ENCODE measurements around the gene SACM1L. TPM values are rescaled to one million over a fixed set of nuclear protein-coding genes. Genes with fewer than 3 reads are reported as not detected.
A peak's percentile ranks its signal among the peaks of the same experiment; 100 is the strongest.
"Not testable (repeated sequence)": the region's sequence is repeated elsewhere in the genome, so short reads cannot be mapped to it uniquely, and the experiment has no call there.

The SACM1L gene
- total RNA-seq, 1 experiment from 2014 or later, result 25.2 TPM

- no peak for DNase-seq (ENCODE audit: low read depth in 1 of 2, low spot score in 2 of 2)
- H3K9me3 ChIP-seq (replicated peaks), result no peaks in the 10 kb centered on the region
- no peaks in the 10 kb centered on the region for H3K27me3 ChIP-seq (replicated peaks)
- H3K4me3 ChIP-seq, result no peak overlapping the region
- H3K36me3 ChIP-seq, result peaks cover 25% of the 10 kb centered on the region
- H3K27ac ChIP-seq, result no peak overlapping the region
- H3K4me1 ChIP-seq (replicated peaks), result no peaks in the 10 kb centered on the region
Observed at GRCh38 chr3:45746777-45747622, 57.8 kb downstream of the SACM1L start.

GRCh38 chr3:45748068-45748467 is 58.9 kb downstream of the SACM1L start:
- Histone ChIP-seq H3K4me3 (no peak overlapping the region), H3K4me1 (replicated peaks) (no peaks in the 10 kb centered on the region), H3K36me3 (peaks cover 22% of the 10 kb centered on the region), H3K27me3 (replicated peaks) (no peaks in the 10 kb centered on the region), H3K27ac (no peak overlapping the region), H3K9me3 (replicated peaks) (no peaks in the 10 kb centered on the region)
- DNase-seq (ENCODE audit: low read depth in 1 of 2, low spot score in 2 of 2), result no peak

- peaks cover 13% of the 10 kb centered on the region for H3K36me3 ChIP-seq
- H3K4me1 ChIP-seq (replicated peaks); H3K27ac ChIP-seq; DNase-seq (ENCODE audit: low read depth in 1 of 2, low spot score in 2 of 2); H3K27me3 ChIP-seq (replicated peaks); H3K4me3 ChIP-seq; H3K9me3 ChIP-seq (replicated peaks): not testable (repeated sequence)
Observed at GRCh38 chr3:45749036-45749600, 59.9 kb downstream of the SACM1L start.

- peaks cover 8% of the 10 kb centered on the region for H3K36me3 ChIP-seq
- H3K4me1 ChIP-seq (replicated peaks), result no peaks in the 10 kb centered on the region
- no peak overlapping the region for H3K4me3 ChIP-seq
- DNase-seq (ENCODE audit: low read depth in 1 of 2, low spot score in 2 of 2), result no peak
- no peaks in the 10 kb centered on the region for H3K9me3 ChIP-seq (replicated peaks)
- H3K27ac ChIP-seq, result no peak overlapping the region
- no peaks in the 10 kb centered on the region for H3K27me3 ChIP-seq (replicated peaks)
Observed at GRCh38 chr3:45749880-45750279, 60.7 kb downstream of the SACM1L start.

GRCh38 chr3:45751537-45752242 is 62.5 kb downstream of the SACM1L start:
- Histone ChIP-seq H3K36me3 (peaks cover 3% of the 10 kb centered on the region; the same call in 1 of the 2 replicates), H3K4me1 (replicated peaks) (no peaks in the 10 kb centered on the region), H3K27ac (no peak overlapping the region), H3K9me3 (replicated peaks) (no peaks in the 10 kb centered on the region), H3K27me3 (replicated peaks) (no peaks in the 10 kb centered on the region), H3K4me3 (no peak overlapping the region)
- no peak for DNase-seq (ENCODE audit: low read depth in 1 of 2, low spot score in 2 of 2)

GRCh38 chr3:45753095-45753494 is 63.9 kb downstream of the SACM1L start:
- no peak for DNase-seq (ENCODE audit: low read depth in 1 of 2, low spot score in 2 of 2)
- no peaks in the 10 kb centered on the region for H3K9me3 ChIP-seq (replicated peaks)
- H3K27me3 ChIP-seq (replicated peaks), result no peaks in the 10 kb centered on the region
- H3K4me1 ChIP-seq (replicated peaks), result no peaks in the 10 kb centered on the region
- no peaks in the 10 kb centered on the region for H3K36me3 ChIP-seq
- no peak overlapping the region for H3K4me3 ChIP-seq
- no peak overlapping the region for H3K27ac ChIP-seq

GRCh38 chr3:45754461-45754860 is 65.3 kb downstream of the SACM1L start:
- Histone ChIP-seq H3K27ac (no peak overlapping the region), H3K27me3 (replicated peaks) (no peaks in the 10 kb centered on the region), H3K4me3 (no peak overlapping the region), H3K36me3 (no peaks in the 10 kb centered on the region), H3K4me1 (replicated peaks) (no peaks in the 10 kb centered on the region), H3K9me3 (replicated peaks) (no peaks in the 10 kb centered on the region)
- no peak for DNase-seq (ENCODE audit: low read depth in 1 of 2, low spot score in 2 of 2)

- Histone ChIP-seq H3K9me3 (replicated peaks) (no peaks in the 10 kb centered on the region), H3K27me3 (replicated peaks) (no peaks in the 10 kb centered on the region), H3K36me3 (no peaks in the 10 kb centered on the region), H3K4me3 (no peak overlapping the region), H3K27ac (no peak overlapping the region), H3K4me1 (replicated peaks) (no peaks in the 10 kb centered on the region)
- no peak for DNase-seq (ENCODE audit: low read depth in 1 of 2, low spot score in 2 of 2)
Observed at GRCh38 chr3:45756055-45756454, 66.9 kb downstream of the SACM1L start.

GRCh38 chr3:45757141-45757540 is 67.9 kb downstream of the SACM1L start:
- not testable (repeated sequence) for H3K4me3 ChIP-seq; H3K36me3 ChIP-seq; H3K27ac ChIP-seq; H3K4me1 ChIP-seq (replicated peaks); DNase-seq (ENCODE audit: low read depth in 1 of 2, low spot score in 2 of 2); H3K9me3 ChIP-seq (replicated peaks); H3K27me3 ChIP-seq (replicated peaks)

- H3K27me3 ChIP-seq (replicated peaks), result no peaks in the 10 kb centered on the region
- no peaks in the 10 kb centered on the region for H3K36me3 ChIP-seq
- H3K9me3 ChIP-seq (replicated peaks), result no peaks in the 10 kb centered on the region
- H3K27ac ChIP-seq, result no peak overlapping the region
- no peaks in the 10 kb centered on the region for H3K4me1 ChIP-seq (replicated peaks)
- H3K4me3 ChIP-seq, result no peak overlapping the region
- no peak for DNase-seq (ENCODE audit: low read depth in 1 of 2, low spot score in 2 of 2)
Observed at GRCh38 chr3:45758871-45759270, 69.7 kb downstream of the SACM1L start.

GRCh38 chr3:45759851-45760250 is 70.7 kb downstream of the SACM1L start:
- no peak overlapping the region for H3K4me3 ChIP-seq
- no peaks in the 10 kb centered on the region for H3K4me1 ChIP-seq (replicated peaks)
- DNase-seq (ENCODE audit: low read depth in 1 of 2, low spot score in 2 of 2), result no peak
- H3K27me3 ChIP-seq (replicated peaks), result no peaks in the 10 kb centered on the region
- H3K27ac ChIP-seq, result no peak overlapping the region
- no peaks in the 10 kb centered on the region for H3K36me3 ChIP-seq
- H3K9me3 ChIP-seq (replicated peaks), result no peaks in the 10 kb centered on the region

- DNase-seq (ENCODE audit: low read depth in 1 of 2, low spot score in 2 of 2), result peak in 1 of 2 experiments; percentile 40
- no peaks in the 10 kb centered on the region for H3K36me3 ChIP-seq
Observed at GRCh38 chr3:45760878-45761711, 71.9 kb downstream of the SACM1L start.

GRCh38 chr3:45761831-45762230 is 72.6 kb downstream of the SACM1L start:
- Histone ChIP-seq H3K27ac (no peak overlapping the region), H3K4me1 (replicated peaks) (no peaks in the 10 kb centered on the region), H3K9me3 (replicated peaks) (no peaks in the 10 kb centered on the region)

More at GRCh38 chr3:45760878-45761711, 71.9 kb downstream of the SACM1L start:
- no peaks in the 10 kb centered on the region for H3K27me3 ChIP-seq (replicated peaks)
- no peak overlapping the region for H3K4me3 ChIP-seq
- H3K27ac ChIP-seq, result no peak overlapping the region
- no peaks in the 10 kb centered on the region for H3K4me1 ChIP-seq (replicated peaks)
- no peaks in the 10 kb centered on the region for H3K9me3 ChIP-seq (replicated peaks)

More at GRCh38 chr3:45761831-45762230, 72.6 kb downstream of the SACM1L start:
- Histone ChIP-seq H3K27me3 (replicated peaks) (no peaks in the 10 kb centered on the region), H3K36me3 (no peaks in the 10 kb centered on the region), H3K4me3 (no peak overlapping the region)
- DNase-seq (ENCODE audit: low read depth in 1 of 2, low spot score in 2 of 2), result no peak
